Activated CD8-positive, alpha-beta memory T cell treated with anti-CD3 and anti-CD28 coated beads, Interleukin-2, amount 50 U/mL, for 24 hours (primary cell): ENCODE measurements around the gene BMPER.
A peak's percentile ranks its signal among the peaks of the same experiment; 100 is the strongest.

Experiments used
- DNase-seq: peaks from one replicate; pipeline ENCODE4 v3.0.0-alpha.2; 2020; ENCODE audit errors: extremely low read depth

Gene BMPER

DNA sequence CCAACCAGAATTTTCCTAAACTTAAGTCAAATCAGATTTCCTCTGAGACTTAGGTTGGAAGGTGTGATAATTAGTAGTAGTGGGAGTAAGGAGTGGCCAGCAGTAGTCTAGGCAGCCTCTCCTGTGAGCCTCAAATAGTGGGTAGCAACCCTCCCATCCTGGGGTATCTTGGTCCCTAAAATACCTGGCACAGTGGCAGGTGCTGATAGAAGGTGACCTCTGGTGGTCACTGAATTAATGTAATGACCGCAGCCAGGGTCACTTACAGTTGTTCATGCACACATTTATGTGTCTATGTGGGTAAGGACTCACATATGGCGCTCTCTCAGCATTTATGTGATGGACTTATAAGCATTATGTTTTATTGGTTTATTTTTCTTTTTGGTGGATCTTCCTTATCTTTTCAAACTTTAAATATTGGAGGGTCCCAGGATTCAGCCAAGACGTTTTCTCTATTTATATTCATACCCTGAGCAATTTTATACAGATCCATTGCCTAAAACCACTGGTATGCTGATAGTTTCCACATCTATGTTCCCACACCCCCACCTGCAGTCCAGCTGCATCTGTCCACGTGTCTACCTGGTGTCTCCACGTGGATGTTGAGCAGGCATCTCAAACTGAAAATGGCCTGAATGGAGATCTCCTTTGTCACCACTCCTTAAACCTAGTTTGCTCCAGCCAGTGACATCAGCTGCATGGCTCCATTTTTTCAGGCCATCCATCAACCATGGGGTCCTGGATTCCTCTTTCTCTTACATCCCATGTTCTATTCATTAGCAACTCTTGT, 18.3 kb downstream of the BMPER start:
- no peak for DNase-seq

DNA sequence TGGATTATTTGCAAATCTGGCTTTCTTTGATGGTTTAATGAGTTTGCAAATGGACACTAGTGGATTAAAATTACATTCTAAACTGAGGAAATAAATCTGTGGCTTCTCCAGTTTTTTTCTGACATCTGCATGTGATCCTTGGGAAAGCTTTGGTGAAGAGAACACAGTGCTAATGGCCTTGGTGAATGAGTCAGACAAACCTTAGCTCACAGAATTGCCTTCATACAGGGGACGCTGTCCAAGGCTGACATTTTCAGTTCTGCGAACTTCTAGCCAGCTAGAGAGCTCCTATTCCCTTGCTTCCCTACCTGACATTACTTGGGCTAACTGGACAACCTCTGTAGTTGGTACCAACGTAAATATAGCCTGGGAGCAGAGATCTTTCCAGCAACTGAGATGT, 21.2 kb downstream of the BMPER start:
- no peak for DNase-seq

DNA sequence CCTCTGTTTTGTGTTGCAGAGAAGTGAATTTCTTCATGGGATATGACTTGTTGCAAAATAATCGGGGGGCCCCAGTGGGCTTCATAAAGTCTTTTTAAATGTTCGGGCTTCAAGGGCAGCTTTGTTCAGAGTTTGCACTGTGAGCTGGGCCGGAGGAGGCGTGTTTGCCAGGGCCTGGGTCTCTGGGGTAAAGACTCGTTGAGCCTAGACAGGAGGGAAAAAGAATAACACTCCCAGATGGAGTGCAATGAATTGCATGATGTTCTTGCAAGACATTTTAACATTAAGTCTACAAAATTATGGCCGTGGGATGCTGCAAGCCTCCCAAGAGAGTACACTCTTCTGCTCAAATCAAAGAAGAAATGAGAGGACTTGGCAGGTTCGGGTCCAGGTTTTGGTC, 23.6 kb downstream of the BMPER start:
- DNase-seq: no peak

DNA sequence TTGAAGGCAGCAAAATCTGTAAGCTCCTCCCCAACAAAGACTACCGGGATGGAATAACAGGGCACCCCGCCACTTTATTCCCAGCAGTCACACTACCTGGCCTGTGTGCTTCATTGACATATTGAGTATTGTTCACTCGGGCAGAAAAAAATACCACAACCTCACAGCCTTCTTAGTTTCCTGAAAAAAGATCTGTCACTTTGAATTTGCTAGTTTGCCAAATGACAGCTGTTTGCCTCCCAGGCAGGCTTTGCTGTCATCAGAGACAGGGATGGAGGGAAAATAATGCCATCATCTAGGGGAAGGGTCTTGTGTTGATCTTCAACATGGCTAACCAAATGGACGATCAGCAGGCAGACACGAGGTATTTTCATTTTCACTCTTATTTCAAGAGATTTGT, 26.9 kb downstream of the BMPER start:
- no peak for DNase-seq

DNA sequence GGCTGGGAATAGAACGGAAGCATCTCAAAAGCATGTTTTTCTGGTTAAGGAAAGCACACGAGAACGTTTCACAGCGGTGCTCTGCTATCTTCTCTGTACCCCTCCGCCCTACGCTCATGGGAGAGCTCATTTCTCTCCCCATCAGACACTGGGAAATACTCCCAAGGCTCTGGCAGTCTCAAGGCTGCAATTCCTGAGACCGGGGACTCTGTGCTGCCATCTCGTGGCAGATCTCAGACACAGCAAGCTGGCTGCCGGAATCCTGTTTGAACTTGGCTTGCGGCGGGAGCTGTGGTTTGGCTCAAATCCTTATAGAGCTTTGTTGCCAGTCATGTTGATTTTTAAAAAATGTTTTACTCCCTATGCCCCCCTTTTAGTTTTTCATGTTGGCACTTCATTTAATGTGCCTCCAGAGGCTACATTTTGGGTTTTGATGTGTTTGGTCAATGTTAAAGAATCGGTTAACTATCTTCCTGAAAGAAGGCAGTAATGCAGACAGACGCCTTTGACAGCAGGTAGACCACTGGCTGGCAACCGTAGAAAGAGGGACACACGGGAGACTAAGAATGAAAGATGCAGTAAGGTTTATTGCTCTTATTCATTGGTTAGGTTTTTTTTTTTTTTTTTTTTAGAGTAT, 27.6 kb downstream of the BMPER start:
- DNase-seq: peak; percentile 12

DNA sequence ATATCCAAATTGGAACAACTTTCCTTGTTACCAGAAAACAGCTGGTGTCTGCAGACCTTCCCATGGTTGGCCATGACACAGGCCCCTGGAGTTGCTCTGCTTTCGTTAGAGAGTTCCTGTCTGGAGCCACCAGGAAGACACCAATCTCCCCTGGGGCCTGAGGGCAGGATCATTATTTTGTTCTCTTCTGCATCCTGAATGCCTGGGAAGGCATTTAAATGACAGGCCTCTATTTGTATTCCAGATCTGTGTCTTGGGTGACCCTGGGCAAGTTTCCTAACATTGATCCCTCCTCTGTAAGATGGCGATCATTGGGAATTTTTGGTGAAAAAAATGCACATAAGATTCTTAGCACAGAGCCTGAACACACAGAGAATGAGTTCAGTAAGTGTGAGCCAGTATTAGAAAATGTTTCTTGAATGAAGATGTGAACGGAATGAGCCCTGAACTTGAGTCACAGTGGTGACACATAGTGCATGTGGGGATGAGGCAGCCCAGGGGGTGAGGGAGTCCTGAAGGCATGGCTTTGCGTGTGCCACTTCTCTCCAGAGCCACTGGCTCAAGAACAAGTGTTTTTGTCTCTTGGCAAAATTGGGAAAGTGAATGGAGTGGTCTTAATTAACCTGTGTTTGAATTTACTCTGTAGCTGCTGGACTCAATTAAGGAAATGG, 28.4 kb downstream of the BMPER start:
- DNase-seq: no peak

DNA sequence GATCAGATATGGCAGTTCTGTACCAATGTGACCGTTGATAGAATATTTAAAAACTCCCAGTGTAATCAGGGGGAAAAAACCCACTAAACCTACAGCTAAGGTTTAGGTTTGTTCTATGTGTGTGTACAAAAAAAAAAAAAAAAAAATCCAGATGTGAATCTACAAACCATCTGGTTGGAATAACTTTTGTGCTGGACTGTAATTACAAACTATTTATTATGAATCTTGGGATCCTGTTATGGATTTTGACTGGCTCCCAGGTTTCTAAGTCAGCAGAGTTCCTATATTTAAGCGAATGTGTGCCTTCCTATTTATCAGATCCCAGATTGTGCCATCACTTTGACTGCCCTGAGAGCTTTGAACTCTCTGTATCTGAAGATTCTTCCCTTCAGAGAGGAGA, 29.1 kb downstream of the BMPER start:
- no peak for DNase-seq

DNA sequence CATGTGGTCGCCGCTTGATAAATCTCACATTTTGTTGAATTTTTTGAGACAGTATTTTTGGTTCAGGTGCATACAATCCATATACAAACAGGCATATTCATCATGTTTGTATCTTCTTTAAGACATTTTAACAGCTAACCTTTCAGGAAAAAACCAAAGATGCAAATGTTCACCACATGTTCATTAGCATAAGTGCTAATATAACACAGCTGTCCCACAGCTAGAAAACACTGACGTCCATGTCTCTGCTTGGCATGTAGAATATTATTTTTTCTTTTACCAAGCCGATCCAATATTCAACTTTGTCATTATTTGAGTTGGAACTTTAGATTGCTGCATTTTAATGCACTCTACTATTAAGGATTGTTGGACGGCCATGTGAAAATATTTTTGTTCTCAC, 31.2 kb downstream of the BMPER start:
- DNase-seq: no peak

DNA sequence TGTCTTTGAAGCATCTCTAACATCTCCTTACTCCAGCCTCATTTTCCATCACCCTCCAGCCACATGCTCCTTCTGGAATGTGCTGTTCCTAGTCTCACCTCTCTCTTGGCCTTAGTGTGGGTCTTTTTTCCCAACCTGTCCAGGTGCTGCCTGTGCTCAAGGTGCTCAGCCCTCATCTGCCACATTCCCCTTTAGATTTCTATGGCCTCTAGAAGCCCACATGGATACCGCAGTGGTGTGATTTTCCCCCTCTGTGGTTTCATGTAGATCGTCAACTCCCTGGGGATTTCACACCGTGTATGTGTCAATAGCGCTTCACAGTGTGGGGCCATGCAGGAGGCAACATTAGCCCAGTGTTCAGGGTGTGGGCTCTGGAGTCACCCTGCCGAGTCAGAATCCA, 32.5 kb downstream of the BMPER start:
- DNase-seq: no peak

DNA sequence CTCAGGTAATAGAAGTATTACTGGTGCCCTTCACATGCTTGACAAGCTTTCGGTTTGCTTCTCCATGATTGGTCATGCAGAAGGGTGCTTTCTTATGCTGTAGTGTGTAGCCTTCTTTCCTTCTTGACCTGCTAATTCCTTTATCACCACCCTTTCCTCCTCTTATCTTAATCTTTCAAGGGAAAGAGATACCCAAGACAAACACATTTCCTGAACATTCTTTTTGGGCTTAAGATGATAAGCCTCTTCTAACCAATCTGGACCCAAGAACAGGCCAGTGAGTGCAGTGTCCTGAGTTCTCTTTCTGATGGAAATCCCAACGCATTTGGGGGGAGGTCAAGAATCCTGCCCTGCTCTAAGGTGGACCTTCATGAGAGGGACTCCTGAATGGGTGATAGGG, 33.8 kb downstream of the BMPER start:
- no peak for DNase-seq

DNA sequence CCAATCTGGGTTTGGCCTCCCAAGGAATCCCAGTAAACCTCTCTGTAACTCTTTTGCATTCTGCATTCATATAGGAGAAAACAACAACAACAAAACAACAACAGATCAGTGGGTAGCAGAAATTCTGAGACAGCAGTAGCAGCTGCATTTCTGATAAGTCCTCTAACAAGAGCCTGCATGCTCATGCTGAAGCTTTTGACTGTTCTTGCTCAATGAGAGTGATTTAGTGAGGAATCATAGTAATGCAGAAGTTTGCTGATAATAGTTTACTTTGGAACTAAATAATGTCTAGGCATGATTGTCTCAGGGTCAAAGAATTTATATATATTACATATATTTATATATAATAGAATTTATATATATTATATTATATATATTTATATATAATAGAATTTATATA, 35.2 kb downstream of the BMPER start:
- DNase-seq: no peak

DNA sequence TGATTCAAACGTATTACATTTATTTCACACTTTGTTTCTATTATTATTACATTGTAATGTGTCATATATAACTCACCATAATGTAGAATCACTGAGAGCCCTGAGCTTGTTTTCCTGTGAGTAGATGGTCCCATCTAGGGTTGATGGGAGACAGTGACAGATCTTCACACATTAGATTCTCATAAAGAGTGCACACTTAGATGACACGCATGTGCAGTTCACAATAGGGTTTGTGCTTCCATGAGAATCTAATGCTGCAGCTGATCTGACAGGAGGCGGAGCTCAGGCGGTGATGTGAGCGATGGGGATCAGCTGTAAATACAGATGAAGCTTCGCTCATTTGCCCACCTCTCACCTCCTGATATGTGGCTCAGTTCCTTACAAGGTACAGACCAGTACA, 36.1 kb downstream of the BMPER start:
- DNase-seq: no peak

DNA sequence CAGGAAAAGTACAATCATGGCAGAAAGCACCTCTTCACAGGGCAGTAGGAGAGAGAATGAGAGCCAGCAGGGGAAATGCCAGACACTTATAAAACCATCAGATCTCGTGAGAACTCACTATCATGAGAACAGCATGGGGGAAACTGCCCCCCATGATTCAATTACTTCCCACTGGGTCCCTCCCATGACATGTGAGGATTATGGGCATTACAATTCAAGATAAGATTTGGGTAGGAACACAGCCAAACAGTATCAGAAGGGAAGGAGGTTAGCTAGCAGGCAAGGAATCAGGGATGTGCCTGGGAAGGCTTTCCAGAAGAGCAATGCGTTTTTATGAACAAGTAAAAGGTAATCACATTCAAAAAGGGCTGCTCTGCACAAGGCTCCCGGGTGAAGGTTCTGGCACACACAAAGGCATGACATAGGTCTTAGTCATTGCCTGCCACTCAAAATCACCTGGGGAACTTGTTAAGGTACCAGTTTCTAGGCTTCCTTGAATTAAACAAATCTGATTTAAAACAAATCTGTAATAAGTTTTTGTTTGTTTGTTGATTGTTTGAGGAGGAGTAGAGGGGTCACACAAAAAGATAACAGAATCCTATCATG, 40.9 kb downstream of the BMPER start:
- DNase-seq: no peak

DNA sequence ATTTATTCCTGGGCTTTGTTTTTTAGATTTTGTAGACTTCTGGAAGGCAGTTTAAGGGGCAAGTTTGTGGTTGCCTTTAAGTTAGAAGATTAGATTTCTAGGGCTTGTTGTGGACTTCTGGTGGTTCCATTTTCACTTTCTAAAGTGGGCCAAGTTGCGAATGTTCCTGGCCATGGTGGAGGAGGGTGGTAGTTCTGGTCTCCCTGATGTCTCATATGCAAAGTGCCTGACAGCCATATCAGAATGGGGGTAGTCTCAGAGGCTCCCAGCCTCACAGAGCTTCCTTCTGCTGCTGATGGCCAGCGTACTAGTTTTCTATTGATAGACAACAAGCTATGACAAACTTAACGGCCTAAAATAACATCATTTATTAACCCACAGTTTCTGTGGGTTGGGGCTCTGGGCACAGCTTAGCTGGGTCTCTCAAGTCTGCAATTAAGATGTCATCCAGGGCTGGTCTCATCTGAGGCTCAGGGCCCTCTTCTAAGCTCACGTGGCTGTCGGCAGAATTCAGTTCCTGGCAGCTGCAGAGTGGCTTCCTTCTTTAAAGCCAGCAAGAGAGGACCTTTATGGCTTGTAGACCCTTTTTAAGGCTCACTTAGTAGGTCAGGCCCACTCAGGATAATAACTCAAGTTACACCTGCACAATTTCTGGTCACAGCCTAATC, 44.8 kb downstream of the BMPER start:
- DNase-seq: no peak

DNA sequence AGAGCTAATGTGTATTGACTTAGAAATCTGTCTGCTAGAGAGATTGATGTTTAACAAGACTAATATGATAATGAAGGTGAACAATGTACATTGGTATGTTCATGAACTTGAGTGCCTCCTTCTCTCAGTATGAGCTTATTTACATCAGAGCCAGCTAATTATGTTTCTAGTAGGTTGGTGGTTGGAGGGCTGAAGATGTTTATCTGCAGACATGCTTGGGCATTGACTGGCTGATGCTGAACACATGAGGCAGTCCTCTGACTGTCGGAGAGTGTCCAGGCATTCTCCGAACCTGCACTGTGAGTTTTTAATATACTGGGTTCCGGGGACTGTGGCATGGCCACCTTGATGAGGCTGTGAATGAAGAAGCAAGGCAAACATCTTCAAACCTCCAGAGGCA, 47.5 kb downstream of the BMPER start:
- no peak for DNase-seq

DNA sequence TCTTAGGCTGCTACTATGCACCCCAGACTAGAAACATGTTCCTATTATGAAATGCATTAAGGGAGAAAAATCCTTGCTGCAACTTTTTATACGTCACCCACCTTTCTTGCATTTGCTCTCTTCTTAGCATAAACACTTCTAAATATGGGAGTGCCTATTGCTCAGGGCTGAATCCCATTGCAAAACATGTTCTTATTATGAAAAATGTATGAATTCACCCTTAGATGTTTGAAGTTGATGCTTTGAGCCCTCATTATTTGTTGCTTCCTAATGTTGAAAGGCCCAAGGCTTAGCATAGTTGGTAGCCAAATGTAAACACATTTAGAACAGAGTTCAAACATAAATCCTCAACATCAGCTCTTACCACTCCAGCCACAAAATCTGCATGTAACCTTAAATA, 52.8 kb downstream of the BMPER start:
- DNase-seq: no peak

DNA sequence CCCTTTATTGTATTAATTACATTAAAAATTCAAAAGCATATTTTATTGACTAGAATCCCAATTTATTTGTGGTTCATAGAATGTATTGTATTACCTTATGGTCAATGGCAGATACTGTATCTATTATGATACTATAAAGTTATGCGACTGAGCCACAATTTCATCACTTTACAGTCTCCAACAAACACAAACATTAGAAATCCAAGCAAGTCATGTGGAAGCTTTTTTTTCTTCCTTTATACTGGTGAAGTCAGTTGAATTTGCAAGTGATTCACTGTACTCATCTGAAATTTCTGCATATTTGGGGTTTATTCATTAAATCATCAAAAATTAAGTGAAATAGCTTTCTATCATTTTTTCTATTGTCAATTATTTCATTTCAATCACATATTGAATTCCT, 54.3 kb downstream of the BMPER start:
- no peak for DNase-seq

DNA sequence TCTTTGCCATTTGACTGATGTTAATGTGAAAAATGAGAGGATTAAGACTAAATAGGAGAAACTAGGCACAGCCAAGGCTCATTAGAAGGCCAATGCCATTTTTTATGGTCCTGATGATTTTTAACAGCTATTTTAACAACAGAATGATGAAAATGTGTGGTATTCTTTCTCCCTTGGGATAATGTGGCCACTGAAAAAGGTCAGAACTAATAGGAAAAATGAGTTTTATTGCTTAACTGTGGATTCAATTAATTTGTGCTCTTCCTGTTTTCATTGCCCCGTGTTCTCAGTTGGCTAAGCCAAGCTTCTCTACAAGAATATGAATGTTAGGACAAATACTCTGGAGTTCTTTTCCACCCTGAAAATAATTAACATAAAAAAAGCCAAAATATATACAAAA, 56.6 kb downstream of the BMPER start:
- DNase-seq: no peak

DNA sequence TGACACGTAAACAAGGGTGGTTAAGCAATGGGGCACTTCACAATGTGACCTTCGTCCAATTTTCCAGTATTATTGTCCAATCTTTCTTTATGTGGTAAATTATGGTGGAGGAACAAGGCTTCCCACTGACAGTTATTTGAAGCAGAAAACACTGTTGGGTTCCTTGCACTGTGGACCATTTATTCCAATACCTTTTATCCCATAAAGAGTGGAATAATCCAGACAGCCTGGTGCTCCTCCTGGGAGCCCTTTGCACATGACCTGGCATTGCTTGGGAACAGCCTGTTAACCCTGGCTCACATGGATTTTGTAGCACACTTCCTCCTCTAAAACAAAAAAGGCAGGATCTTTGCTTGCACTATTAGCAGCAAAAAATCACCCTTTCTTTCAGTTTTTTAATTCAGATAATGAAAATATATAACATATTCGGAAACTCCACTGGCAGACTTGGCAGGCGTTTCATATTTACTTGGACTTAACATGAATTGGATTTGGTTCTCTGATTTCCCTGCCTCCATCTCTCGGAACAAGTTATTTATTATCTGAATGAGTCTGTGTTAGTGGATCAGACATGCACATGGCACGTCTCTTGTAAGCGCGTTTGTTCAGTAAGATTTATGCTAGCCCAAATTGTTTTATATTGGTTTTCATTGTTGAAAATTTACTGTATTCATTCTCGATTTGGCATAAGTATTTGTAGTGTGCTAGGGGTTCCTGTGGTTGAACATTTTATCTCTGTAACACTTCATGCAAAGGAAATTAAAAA, 59.3 kb downstream of the BMPER start:
- no peak for DNase-seq

DNA sequence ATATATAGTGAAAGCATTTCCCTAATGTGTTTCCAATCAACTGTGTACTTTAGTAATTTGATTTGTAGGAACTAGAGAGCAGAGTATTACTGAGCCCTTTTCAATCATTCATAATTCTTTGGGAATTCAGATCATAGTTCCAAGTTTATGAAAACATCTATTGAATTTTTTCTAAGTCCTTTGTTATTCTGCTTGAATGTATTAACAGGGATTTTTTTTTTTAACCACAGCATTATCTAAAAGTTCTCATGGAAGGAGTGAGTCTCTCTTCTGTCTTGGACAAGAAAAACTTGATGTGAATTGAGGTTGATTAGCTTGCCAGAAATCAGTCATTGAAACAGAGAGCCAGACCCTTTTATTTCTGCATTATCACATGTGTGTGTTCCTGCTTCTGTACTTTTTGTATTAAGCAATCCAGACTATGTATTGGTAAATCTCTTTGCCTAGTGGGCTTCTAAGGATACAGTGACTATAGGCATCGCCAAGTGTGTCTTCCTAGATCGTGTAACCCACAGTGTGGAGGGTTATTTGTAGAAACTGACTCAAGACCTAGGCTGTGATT, 59.9 kb downstream of the BMPER start:
- no peak for DNase-seq

DNA sequence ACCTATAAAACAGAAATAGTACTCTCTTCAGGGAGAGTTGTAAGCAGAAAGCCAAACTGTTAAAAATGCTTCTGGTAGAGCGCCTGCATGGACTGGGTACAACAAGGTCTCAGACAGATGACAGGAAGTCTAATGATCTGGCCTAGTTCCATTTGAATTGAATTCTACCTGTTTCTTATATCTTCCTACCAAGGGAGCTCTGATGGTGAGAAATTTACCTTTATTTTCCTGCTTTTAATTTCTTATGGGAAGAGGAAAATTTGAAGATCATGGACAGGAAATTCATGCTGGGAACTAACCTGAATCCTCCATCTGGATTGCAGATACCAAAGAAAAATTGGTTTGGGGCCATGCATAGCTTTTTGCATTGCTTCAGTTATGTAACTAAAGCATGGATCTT, 63.3 kb downstream of the BMPER start:
- DNase-seq: no peak
